Stimulated activated CD4-positive, alpha-beta T cell treated with anti-CD3 and anti-CD28 coated beads, Interleukin-2, amount 100 ng/mL, for 4 hours (primary cell): ENCODE data around the gene KCNA2.

ENCODE experiments used
- DNase-seq: peaks from one replicate; pipeline ENCODE4 v3.0.0-alpha.2; 2020; ENCODE audit warnings: low read depth

Gene KCNA2

GRCh38 chr1:110566836-110567235, 39.3 kb downstream of the KCNA2 start:
- no peak for DNase-seq

GRCh38 chr1:110565565-110565964, 40.6 kb downstream of the KCNA2 start:
- no peak for DNase-seq

GRCh38 chr1:110563089-110563488, 43.1 kb downstream of the KCNA2 start:
- no peak for DNase-seq

GRCh38 chr1:110561596-110561995, 44.6 kb downstream of the KCNA2 start:
- no peak for DNase-seq

GRCh38 chr1:110559157-110559556, 47.0 kb downstream of the KCNA2 start:
- no peak for DNase-seq

- no peak for DNase-seq
These were observed 48.7 kb downstream of the KCNA2 start for GRCh38 chr1:110557481-110557880.

- no peak for DNase-seq
These were observed 49.7 kb downstream of the KCNA2 start for GRCh38 chr1:110556471-110556807.

- DNase-seq: no peak
These were observed 50.2 kb downstream of the KCNA2 start for GRCh38 chr1:110555807-110556470.

GRCh38 chr1:110554871-110555801, 51.0 kb downstream of the KCNA2 start:
- peak; percentile 55 for DNase-seq

GRCh38 chr1:110551278-110551809, 54.8 kb downstream of the KCNA2 start:
- no peak for DNase-seq

GRCh38 chr1:110549831-110550230, 56.3 kb downstream of the KCNA2 start:
- DNase-seq: no peak

- no peak for DNase-seq
These were observed 57.8 kb downstream of the KCNA2 start for GRCh38 chr1:110548381-110548780.

GRCh38 chr1:110547017-110547416, 59.1 kb downstream of the KCNA2 start:
- DNase-seq: no peak

GRCh38 chr1:110545492-110545891, 60.7 kb downstream of the KCNA2 start:
- no peak for DNase-seq

GRCh38 chr1:110544753-110545152, 61.4 kb downstream of the KCNA2 start:
- no peak for DNase-seq
